NCI-H2029 treated with DMSO at 0.1 percent for 48 hours (cell line): ENCODE data around the gene PPP1R13B.

ENCODE experiments used
- DNase-seq: peaks from one replicate; lab custom pipeline; 2025; lab: John Stamatoyannopoulos, UW

Gene PPP1R13B

GRCh38 chr14:103881268-103882201 is 34.2 kb upstream of the PPP1R13B start:
- no peak for DNase-seq

- DNase-seq, result no peak
Observed at GRCh38 chr14:103880348-103881267, 33.2 kb upstream of the PPP1R13B start.

GRCh38 chr14:103879570-103880347 is 32.4 kb upstream of the PPP1R13B start:
- no peak for DNase-seq

GRCh38 chr14:103879118-103879569 is 31.8 kb upstream of the PPP1R13B start:
- DNase-seq, result no peak

GRCh38 chr14:103878180-103878579 is 30.8 kb upstream of the PPP1R13B start:
- no peak for DNase-seq

GRCh38 chr14:103875010-103875409 is 27.6 kb upstream of the PPP1R13B start:
- DNase-seq, result no peak

GRCh38 chr14:103872481-103873113 is 25.2 kb upstream of the PPP1R13B start:
- DNase-seq, result no peak

- DNase-seq, result no peak
Observed at GRCh38 chr14:103871596-103872480, 24.5 kb upstream of the PPP1R13B start.

GRCh38 chr14:103870891-103871595 is 23.7 kb upstream of the PPP1R13B start:
- no peak for DNase-seq

GRCh38 chr14:103870144-103870876 is 22.9 kb upstream of the PPP1R13B start:
- no peak for DNase-seq

GRCh38 chr14:103869406-103870143 is 22.2 kb upstream of the PPP1R13B start:
- DNase-seq, result no peak

- no peak for DNase-seq
Observed at GRCh38 chr14:103868242-103868897, 21.0 kb upstream of the PPP1R13B start.

GRCh38 chr14:103867523-103867953 is 20.2 kb upstream of the PPP1R13B start:
- no peak for DNase-seq

- no peak for DNase-seq
Observed at GRCh38 chr14:103867020-103867419, 19.6 kb upstream of the PPP1R13B start.

- DNase-seq, result no peak
Observed at GRCh38 chr14:103863245-103863644, 15.9 kb upstream of the PPP1R13B start.

- DNase-seq, result no peak
Observed at GRCh38 chr14:103862393-103862782, 15.0 kb upstream of the PPP1R13B start.
